Activated CD4-positive, alpha-beta memory T cell treated with anti-CD3 and anti-CD28 coated beads for 36 hours (primary cell): ENCODE results near the gene RUVBL1. TPM values are rescaled to one million over a fixed set of nuclear protein-coding genes. Genes with fewer than 3 reads are reported as not detected.
A peak's percentile ranks its signal among the peaks of the same experiment; 100 is the strongest.

Experiments used
- CTCF ChIA-PET: fragments of 350-600 bp; sonication (Branson Sonifier 250); formaldehyde crosslinking; loops from one replicate; lab custom pipeline; 2021; ENCODE audit warnings: antibody characterized with exemption, inconsistent platforms; lab: Charles Lee
- POLR2A ChIA-PET: fragments of 350-600 bp; sonication (Branson Sonifier 250); formaldehyde crosslinking; loops from one replicate; lab custom pipeline; 2021; ENCODE audit warnings: antibody characterized with exemption; lab: Charles Lee
- DNase-seq: peaks from one replicate; pipeline ENCODE4 v3.0.0-alpha.2; 2020
- H3K27ac Mint-ChIP-seq: one replicate; pipeline ENCODE4 v1.8.0; 2021; ENCODE audit warnings: mixed read lengths
- H3K27me3 Mint-ChIP-seq: one replicate; pipeline ENCODE4 v1.8.0; 2021; ENCODE audit warnings: mixed read lengths
- H3K36me3 Mint-ChIP-seq: one replicate; pipeline ENCODE4 v1.8.0; 2021; ENCODE audit warnings: mixed read lengths
- H3K4me1 Mint-ChIP-seq: one replicate; pipeline ENCODE4 v1.8.0; 2021; ENCODE audit warnings: low read depth, mixed read lengths
- H3K4me3 Mint-ChIP-seq: one replicate; pipeline ENCODE4 v1.8.0; 2021; ENCODE audit warnings: mild to moderate bottlenecking, mixed read lengths
- H3K9me3 Mint-ChIP-seq: one replicate; pipeline ENCODE4 v1.8.0; 2021; ENCODE audit warnings: mixed read lengths
- intact Hi-C: fragments of 100-400 bp; cut with micrococcal nuclease; formaldehyde crosslinking; loops from one replicate; pipeline ENCODE4 v1.15.1; 2023
- total RNA-seq, 2 experiments: library from RNA; stranded (reverse); gene quantifications; one replicate each; pipeline ENCODE4 v1.2.3, GENCODE V29; 2021

Gene RUVBL1
- total RNA-seq, 2 experiments from 2014 or later, result 81.6 to 87.0 TPM

GRCh38 chr3:128100638-128101037 lies 23.0 kb downstream of the RUVBL1 start:
- Mint-ChIP-seq H3K9me3 (no peaks in the 10 kb centered on the region), H3K4me1 (no peaks in the 10 kb centered on the region), H3K4me3 (no peak overlapping the region), H3K27me3 (no peaks in the 10 kb centered on the region), H3K27ac (no peak overlapping the region), H3K36me3 (peaks cover 53% of the 10 kb centered on the region)
- POLR2A ChIA-PET, result no interaction called here
- no peak for DNase-seq
- CTCF ChIA-PET, result interaction anchor here (4.5 kb wide), 1 partner anchor 33 kb away, joined by 32 read pairs; no protein-coding TSS in a partner anchor
- intact Hi-C loops, result no loop called here

GRCh38 chr3:128100161-128100560 lies 23.5 kb downstream of the RUVBL1 start:
- intact Hi-C loops, result no loop called here
- Mint-ChIP-seq H3K27ac (no peak overlapping the region), H3K4me3 (no peak overlapping the region), H3K4me1 (no peaks in the 10 kb centered on the region), H3K9me3 (no peaks in the 10 kb centered on the region), H3K27me3 (no peaks in the 10 kb centered on the region), H3K36me3 (peaks cover 56% of the 10 kb centered on the region)
- no peak for DNase-seq
- POLR2A ChIA-PET, result no interaction called here
- CTCF ChIA-PET, result interaction anchor here (4.5 kb wide), 1 partner anchor 33 kb away, joined by 32 read pairs; no protein-coding TSS in a partner anchor

GRCh38 chr3:128098234-128098633 lies 25.4 kb downstream of the RUVBL1 start:
- peaks cover 59% of the 10 kb centered on the region for H3K36me3 Mint-ChIP-seq
- DNase-seq, result no peak
- H3K9me3 Mint-ChIP-seq, result no peaks in the 10 kb centered on the region
- CTCF ChIA-PET, result interaction anchor here (4.5 kb wide), 1 partner anchor 35 kb away, joined by 32 read pairs; no protein-coding TSS in a partner anchor
- peaks cover 4% of the 10 kb centered on the region for H3K4me1 Mint-ChIP-seq
- H3K27me3 Mint-ChIP-seq, result no peaks in the 10 kb centered on the region
- H3K27ac Mint-ChIP-seq, result no peak overlapping the region
- POLR2A ChIA-PET, result interaction anchor here (1.3 kb wide), 1 partner anchor 25 kb away, joined by 3 read pairs; no protein-coding TSS in a partner anchor
- intact Hi-C loops, result loop anchor here (5.0 kb wide), 1 partner anchor 224 kb away; no protein-coding TSS in a partner anchor
- no peak overlapping the region for H3K4me3 Mint-ChIP-seq

GRCh38 chr3:128095222-128095703 lies 28.3 kb downstream of the RUVBL1 start:
- ChIA-PET POLR2A (interaction anchor here (0.6 kb wide), 1 partner anchor 36 kb away, joined by 3 read pairs; no protein-coding TSS in a partner anchor), CTCF (interaction anchor here (0.6 to 5.3 kb wide), 27 partner anchors 8 to 1296 kb away, joined by 3 to 97 read pairs (median 4); partner anchors contain the start of gene RUVBL1)
- Mint-ChIP-seq H3K27ac (no peak overlapping the region), H3K4me1 (peaks cover 4% of the 10 kb centered on the region), H3K4me3 (no peak overlapping the region), H3K9me3 (no peaks in the 10 kb centered on the region), H3K27me3 (no peaks in the 10 kb centered on the region), H3K36me3 (peaks cover 51% of the 10 kb centered on the region)
- intact Hi-C loops, result loop anchor here (1.0 to 5.0 kb wide), 2 partner anchors 38 to 227 kb away; no protein-coding TSS in a partner anchor
- DNase-seq, result peak; percentile 84

GRCh38 chr3:128094295-128095151 lies 29.1 kb downstream of the RUVBL1 start:
- Mint-ChIP-seq H3K9me3 (no peaks in the 10 kb centered on the region), H3K27me3 (no peaks in the 10 kb centered on the region), H3K36me3 (peaks cover 47% of the 10 kb centered on the region), H3K4me1 (peaks cover 4% of the 10 kb centered on the region), H3K4me3 (no peak overlapping the region), H3K27ac (no peak overlapping the region)
- CTCF ChIA-PET, result interaction anchor here (0.6 to 5.3 kb wide), 20 partner anchors 8 to 1297 kb away, joined by 3 to 97 read pairs (median 7); partner anchors contain the start of gene RUVBL1
- intact Hi-C loops, result loop anchor here (1.0 to 5.0 kb wide), 2 partner anchors 39 to 228 kb away; no protein-coding TSS in a partner anchor
- POLR2A ChIA-PET, result interaction anchor here (0.6 kb wide), 1 partner anchor 35 kb away, joined by 3 read pairs; no protein-coding TSS in a partner anchor
- DNase-seq, result no peak

GRCh38 chr3:128091586-128091985 lies 32.0 kb downstream of the RUVBL1 start:
- no peak for DNase-seq
- Mint-ChIP-seq H3K27me3 (no peaks in the 10 kb centered on the region), H3K4me3 (no peak overlapping the region), H3K9me3 (no peaks in the 10 kb centered on the region), H3K4me1 (peaks cover 4% of the 10 kb centered on the region), H3K27ac (no peak overlapping the region), H3K36me3 (peaks cover 40% of the 10 kb centered on the region)
- ChIA-PET CTCF (interaction anchor here (1.1 kb wide), 1 partner anchor 42 kb away, joined by 4 read pairs; no protein-coding TSS in a partner anchor), POLR2A (no interaction called here)
- intact Hi-C loops, result no loop called here

GRCh38 chr3:128089135-128089534 lies 34.5 kb downstream of the RUVBL1 start:
- Mint-ChIP-seq H3K36me3 (peaks cover 40% of the 10 kb centered on the region), H3K9me3 (no peaks in the 10 kb centered on the region), H3K27me3 (no peaks in the 10 kb centered on the region), H3K4me1 (no peaks in the 10 kb centered on the region), H3K27ac (no peak overlapping the region), H3K4me3 (no peak overlapping the region)
- POLR2A ChIA-PET, result no interaction called here
- no peak for DNase-seq
- intact Hi-C loops, result no loop called here
- CTCF ChIA-PET, result interaction anchor here (1.2 to 1.5 kb wide), 2 partner anchors 14 to 45 kb away, joined by 3 to 4 read pairs; no protein-coding TSS in a partner anchor

- no peak overlapping the region for H3K4me3 Mint-ChIP-seq
- H3K27ac Mint-ChIP-seq, result no peak overlapping the region
- H3K27me3 Mint-ChIP-seq, result no peaks in the 10 kb centered on the region
- H3K9me3 Mint-ChIP-seq, result no peaks in the 10 kb centered on the region
- H3K4me1 Mint-ChIP-seq, result no peaks in the 10 kb centered on the region
- ChIA-PET CTCF (interaction anchor here (1.9 kb wide), 1 partner anchor 10 kb away, joined by 7 read pairs; no protein-coding TSS in a partner anchor), POLR2A (no interaction called here)
- peaks cover 56% of the 10 kb centered on the region for H3K36me3 Mint-ChIP-seq
- intact Hi-C loops, result no loop called here
- no peak for DNase-seq
Measured at GRCh38 chr3:128084675-128085021, 39.0 kb downstream of the RUVBL1 start.

- H3K4me3 Mint-ChIP-seq, result no peak overlapping the region
- ChIA-PET CTCF (interaction anchor here (1.9 kb wide), 1 partner anchor 11 kb away, joined by 7 read pairs; no protein-coding TSS in a partner anchor), POLR2A (no interaction called here)
- no peak for DNase-seq
- H3K36me3 Mint-ChIP-seq, result peaks cover 59% of the 10 kb centered on the region
- no peaks in the 10 kb centered on the region for H3K9me3 Mint-ChIP-seq
- no peaks in the 10 kb centered on the region for H3K27me3 Mint-ChIP-seq
- intact Hi-C loops, result no loop called here
- no peaks in the 10 kb centered on the region for H3K4me1 Mint-ChIP-seq
- no peak overlapping the region for H3K27ac Mint-ChIP-seq
Measured at GRCh38 chr3:128083980-128084674, 39.5 kb downstream of the RUVBL1 start.

- Mint-ChIP-seq H3K27me3 (no peaks in the 10 kb centered on the region), H3K36me3 (peaks cover 65% of the 10 kb centered on the region), H3K9me3 (no peaks in the 10 kb centered on the region), H3K4me3 (no peak overlapping the region), H3K4me1 (no peaks in the 10 kb centered on the region), H3K27ac (no peak overlapping the region)
- intact Hi-C loops, result no loop called here
- ChIA-PET CTCF (interaction anchor here (1.9 kb wide), 1 partner anchor 11 kb away, joined by 7 read pairs; no protein-coding TSS in a partner anchor), POLR2A (no interaction called here)
- DNase-seq, result no peak
Measured at GRCh38 chr3:128083396-128083795, 40.2 kb downstream of the RUVBL1 start.

GRCh38 chr3:128082546-128082945 lies 41.1 kb downstream of the RUVBL1 start:
- no peak overlapping the region for H3K4me3 Mint-ChIP-seq
- peaks cover 65% of the 10 kb centered on the region for H3K36me3 Mint-ChIP-seq
- H3K4me1 Mint-ChIP-seq, result peaks cover 2% of the 10 kb centered on the region
- DNase-seq, result no peak
- CTCF ChIA-PET, result no interaction called here
- POLR2A ChIA-PET, result no interaction called here
- no peaks in the 10 kb centered on the region for H3K9me3 Mint-ChIP-seq
- H3K27ac Mint-ChIP-seq, result no peak overlapping the region
- H3K27me3 Mint-ChIP-seq, result no peaks in the 10 kb centered on the region
- intact Hi-C loops, result no loop called here
